NCI-H510A (cell line): ENCODE results near the gene NRAP.
A peak's percentile ranks its signal among the peaks of the same experiment; 100 is the strongest.
"Not testable (repeated sequence)": the region's sequence is repeated elsewhere in the genome, so short reads cannot be mapped to it uniquely, and the experiment has no call there.

Experiments used
- DNase-seq: peaks from one replicate; lab custom pipeline; 2025; lab: John Stamatoyannopoulos, UW

NRAP gene

GRCh38 chr10:113681533-113682470 is 18.0 kb upstream of the NRAP start:
- no peak for DNase-seq

- DNase-seq: peak; percentile 20
Observed at GRCh38 chr10:113680190-113681111, 16.6 kb upstream of the NRAP start.

GRCh38 chr10:113679463-113680189 is 15.8 kb upstream of the NRAP start, which contains the start of gene CASP7:
Gene CASP7, plus strand, starts transcription at chr10:113679912. Its CDS starts 17,582 bp downstream, at chr10:113697494.
- DNase-seq: peak; percentile 77

- no peak for DNase-seq
Observed at GRCh38 chr10:113666682-113667252, 2.9 kb upstream of the NRAP start.

- DNase-seq: no peak
Observed at GRCh38 chr10:113665806-113666354, 2.0 kb upstream of the NRAP start.

GRCh38 chr10:113665352-113665751 is 1.5 kb upstream of the NRAP start:
- DNase-seq: no peak

- DNase-seq: peak; percentile 18
Observed at GRCh38 chr10:113663142-113663541, 699 bp downstream of the NRAP start.

GRCh38 chr10:113661332-113661731 is 2.5 kb downstream of the NRAP start:
- no peak for DNase-seq

- DNase-seq: no peak
Observed at GRCh38 chr10:113657544-113657943, 6.3 kb downstream of the NRAP start.

- DNase-seq: no peak
Observed at GRCh38 chr10:113656896-113657295, 6.9 kb downstream of the NRAP start.

GRCh38 chr10:113652456-113652855 is 11.4 kb downstream of the NRAP start:
- DNase-seq: not testable (repeated sequence)

GRCh38 chr10:113651898-113652297 is 11.9 kb downstream of the NRAP start:
- DNase-seq: no peak

GRCh38 chr10:113651021-113651420 is 12.8 kb downstream of the NRAP start:
- no peak for DNase-seq

- DNase-seq: no peak
Observed at GRCh38 chr10:113650172-113650571, 13.7 kb downstream of the NRAP start.

- no peak for DNase-seq
Observed at GRCh38 chr10:113648478-113648877, 15.4 kb downstream of the NRAP start.

- DNase-seq: no peak
Observed at GRCh38 chr10:113647812-113648211, 16.0 kb downstream of the NRAP start.

GRCh38 chr10:113646336-113647201 is 17.3 kb downstream of the NRAP start:
- no peak for DNase-seq

- DNase-seq: no peak
Observed at GRCh38 chr10:113644185-113645120, 19.4 kb downstream of the NRAP start.

GRCh38 chr10:113643183-113643582 is 20.7 kb downstream of the NRAP start:
- DNase-seq: no peak
